Fibroblast of skin of right biceps (primary cell): ENCODE data around the gene CC2D2A.
A peak's percentile ranks its signal among the peaks of the same experiment; 100 is the strongest.
"Not testable (repeated sequence)": the region's sequence is repeated elsewhere in the genome, so short reads cannot be mapped to it uniquely, and the experiment has no call there.

Experiments used
- DNase-seq: peaks from one replicate; pipeline ENCODE4 v3.0.0-alpha.2; 2013

Gene CC2D2A

DNA sequence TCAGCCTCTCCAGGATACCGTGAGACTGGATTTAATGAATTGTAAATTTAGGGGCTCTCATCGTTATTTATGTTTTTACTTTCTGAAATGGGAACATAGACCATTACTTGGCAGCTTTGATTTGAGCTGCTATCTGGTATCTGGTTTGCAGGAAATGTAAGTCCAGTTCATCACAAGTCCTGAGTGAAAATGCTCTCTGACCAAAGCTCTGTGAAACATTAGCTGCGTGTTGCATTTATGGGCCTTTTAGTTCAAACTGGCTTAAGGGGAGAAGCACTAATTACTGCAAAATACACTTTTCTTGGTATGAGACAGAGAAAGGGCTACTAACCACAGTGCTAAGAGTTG lies 420 bp downstream of the CC2D2A start:
- no peak for DNase-seq

DNA sequence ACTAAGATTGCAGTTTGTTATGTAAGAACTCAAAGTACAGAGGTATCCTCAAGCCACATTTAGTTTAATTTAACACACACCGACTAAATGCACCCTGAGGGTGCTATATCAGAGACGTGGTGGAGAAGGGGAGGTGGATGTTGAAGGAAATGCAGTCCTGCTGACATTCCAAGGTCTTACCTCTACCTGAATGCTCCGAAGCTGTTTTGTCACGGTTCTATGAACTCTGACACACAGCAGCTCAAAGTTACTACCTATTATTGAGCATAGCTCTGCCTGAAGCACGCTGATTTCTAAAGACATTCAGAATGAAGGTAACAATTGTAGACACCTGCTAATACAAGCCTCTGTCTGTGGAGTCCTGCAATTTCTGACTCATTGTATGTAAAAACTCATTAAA lies 6.7 kb downstream of the CC2D2A start:
- DNase-seq: no peak

DNA sequence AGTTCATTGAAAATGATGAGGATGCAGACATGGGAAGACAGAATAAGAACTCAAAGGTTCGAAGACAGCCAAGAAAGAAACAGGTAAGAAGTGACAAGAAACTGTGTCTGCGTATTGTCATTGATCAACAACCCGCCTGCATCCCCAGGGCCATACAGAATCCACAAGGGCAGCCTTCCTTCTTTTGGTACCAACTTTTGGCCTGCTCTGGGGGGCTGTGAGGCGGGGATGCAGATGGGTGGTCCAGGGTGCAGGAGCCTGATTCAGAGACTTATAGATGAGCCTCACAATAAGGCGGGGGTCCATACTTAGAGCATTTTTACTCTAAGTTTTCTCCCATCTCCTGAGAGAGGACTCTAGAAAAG lies 9.0 kb downstream of the CC2D2A start:
- DNase-seq: no peak

DNA sequence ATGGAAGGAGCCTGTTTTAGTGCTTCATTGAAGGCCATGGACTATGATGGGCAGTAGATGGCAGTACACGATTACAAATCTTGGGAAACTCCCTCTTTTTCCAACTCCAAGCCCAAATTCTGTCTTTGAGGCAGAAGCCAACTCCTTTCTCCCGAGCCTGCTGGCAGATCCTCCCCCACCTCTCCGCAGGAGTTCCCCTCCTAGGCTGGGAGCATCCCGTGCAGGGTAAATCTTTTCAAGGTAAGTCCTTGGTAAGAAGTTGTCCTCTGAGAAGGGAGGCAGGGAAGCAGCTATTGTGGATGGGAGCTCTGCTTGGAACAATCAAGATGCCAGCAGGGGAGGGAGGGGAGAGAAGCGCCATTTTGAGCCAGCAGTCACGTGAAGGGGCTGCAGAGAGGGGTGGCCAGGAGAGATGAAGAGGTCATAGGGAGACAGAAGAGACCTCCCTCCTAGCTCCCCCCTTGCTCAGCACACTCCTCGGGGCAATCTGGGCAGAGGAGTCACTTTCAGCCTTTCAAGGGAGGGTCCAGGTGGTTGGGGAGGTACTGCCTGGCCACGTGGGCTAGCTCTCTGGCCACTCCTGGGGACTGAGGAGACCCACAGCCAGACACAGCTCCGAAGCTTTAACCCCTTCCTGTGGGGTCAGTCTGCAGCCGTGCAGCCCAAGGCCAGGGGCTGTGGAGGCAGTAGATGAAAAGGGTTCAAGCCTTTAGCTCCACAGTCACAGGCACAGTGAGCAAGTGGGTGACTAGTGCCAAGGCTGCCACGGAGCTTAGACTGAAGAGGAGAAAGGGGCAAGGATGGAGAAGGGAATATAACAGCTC lies 9.6 kb downstream of the CC2D2A start:
- DNase-seq: peak; percentile 87

DNA sequence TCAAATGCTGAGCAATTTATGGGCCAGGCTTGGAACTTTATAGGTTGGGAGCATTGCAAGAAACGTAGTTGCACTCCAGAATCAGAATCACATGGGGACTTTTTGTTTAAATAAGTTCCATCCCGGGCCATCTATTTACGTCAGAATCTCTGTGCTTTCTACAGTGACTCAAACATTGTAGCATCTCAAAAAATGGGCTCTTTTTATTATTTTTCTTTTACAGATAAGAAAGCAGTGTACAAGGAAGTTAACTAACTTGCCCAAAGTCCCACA lies 10.2 kb downstream of the CC2D2A start:
- DNase-seq: peak; percentile 42

DNA sequence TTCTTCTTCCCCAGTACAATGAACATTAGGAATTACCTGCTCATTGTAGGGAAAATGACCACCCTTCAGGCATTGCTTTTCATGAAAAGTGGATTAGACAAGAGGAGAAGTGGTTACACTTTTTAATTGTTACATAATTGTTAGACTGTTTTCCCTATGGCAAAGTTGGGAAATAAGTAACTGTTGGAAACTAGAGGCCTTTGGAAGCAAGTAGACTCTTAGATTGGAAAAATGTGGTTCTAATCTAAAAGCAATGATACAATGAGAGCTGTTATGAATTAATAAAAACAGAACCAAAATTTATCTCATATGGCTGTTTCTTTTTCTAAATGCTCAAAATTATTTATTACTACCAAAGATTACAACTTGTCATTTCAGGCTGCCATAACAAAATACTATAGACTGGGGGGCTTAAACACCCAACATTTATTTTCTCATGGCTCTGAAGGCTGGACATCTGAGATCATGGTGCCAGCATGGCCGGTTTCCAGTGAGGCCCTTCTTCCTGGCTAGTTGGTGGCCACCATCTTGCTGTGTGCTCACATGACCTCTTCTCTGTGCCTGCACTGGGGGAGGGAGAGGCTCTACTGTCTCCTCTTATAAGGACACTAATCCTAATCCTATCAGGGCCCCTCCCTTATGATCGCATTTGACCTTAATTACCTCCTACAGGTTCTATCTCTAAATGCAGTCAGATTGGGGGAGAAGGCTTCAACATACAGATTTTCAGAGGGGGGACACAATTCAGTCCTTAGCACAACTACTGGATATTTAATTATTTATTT lies 12.5 kb downstream of the CC2D2A start:
- DNase-seq: no peak

DNA sequence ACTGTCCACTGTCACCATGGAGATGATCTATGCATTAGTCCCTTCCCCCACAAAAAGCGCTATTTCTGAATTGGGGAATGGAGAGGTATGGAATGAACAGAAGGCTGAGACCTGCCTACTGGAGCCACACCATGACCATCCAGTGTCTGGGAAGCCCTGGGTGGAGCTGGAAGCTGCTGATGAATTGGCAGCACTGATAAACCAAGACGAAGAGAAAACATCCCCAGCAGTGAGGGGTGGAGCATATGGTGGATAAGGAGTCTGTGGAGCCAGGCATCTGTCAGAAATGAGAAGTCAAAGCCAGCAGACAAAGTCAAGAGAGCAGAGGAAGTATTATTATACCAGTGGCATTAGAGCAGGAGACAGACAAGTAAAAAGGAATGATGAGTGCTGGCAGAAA lies 13.2 kb downstream of the CC2D2A start:
- DNase-seq: no peak

DNA sequence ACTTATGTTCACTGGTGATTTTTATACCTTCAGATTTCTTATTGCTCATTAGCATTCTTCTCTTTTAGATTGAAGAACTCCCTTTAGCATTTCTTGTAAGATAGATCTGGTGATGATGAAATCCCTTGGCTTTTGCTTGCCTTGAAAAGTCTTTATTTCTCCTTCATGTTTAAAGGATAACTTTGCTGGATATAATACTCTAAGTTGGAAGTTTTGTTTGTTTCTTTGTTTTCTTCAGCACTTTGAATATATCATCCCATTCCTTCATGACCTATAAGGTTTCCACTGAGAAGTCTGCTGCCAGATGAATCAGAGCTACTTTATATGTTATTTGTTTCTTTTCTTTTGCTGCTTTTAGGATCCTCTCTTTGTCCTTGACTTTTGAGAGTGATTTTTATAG lies 18.5 kb downstream of the CC2D2A start:
- DNase-seq: no peak

DNA sequence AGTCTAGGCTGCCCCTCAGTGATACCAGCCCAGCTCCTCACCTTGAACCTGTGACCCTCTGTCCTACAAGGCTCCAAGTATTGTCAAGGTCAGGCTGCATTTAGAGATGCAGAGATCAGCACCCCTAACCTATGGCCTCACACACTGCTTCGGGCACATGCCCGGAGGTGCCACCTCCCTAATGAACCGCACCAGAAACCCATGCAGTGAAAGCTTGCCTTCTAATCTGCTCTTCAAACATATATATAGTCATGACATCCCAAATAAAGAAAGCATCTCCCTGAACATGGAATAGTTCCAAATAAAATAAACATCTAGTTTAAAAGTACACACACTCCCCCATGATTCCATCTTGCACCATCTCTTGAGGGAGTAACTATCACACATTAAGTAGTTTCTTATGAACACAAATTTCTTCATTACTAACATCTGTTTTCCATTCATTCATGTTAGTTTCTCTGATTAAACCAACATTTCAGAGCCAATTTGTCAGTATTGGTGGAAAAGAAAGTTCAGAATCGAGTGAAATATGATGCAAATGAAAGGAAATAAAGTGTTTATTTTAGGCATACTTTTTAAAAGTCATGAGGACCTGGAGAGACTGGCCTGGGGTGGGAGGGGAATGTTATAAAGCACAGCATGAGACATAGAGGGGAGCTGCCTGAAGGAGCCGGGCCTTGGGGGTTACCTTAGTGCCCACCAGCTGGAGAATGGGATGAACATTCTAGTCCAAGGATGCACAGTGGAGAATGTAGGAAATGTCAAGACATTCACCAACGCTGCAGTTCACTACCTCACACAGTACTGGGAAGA lies 19.2 kb downstream of the CC2D2A start:
- peak; percentile 80 for DNase-seq

DNA sequence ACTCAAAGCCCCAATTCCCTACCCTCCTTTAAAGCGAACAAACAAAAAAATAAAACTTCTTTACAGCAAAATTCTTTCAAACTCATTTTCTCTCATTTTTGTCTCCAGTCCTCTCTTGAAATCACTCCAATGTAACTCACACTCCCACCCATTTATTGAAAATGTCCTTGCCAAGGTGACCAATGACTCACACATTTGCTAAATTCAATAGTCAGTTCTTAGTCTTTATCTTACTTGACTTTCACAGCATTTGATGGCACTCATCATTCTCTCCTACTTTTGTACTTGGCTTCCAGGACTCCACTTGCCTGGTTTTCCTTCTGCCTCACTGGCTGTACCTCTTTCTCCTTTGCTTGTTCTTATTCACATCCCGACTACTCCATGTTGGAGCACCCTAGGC lies 19.9 kb downstream of the CC2D2A start:
- DNase-seq: no peak

DNA sequence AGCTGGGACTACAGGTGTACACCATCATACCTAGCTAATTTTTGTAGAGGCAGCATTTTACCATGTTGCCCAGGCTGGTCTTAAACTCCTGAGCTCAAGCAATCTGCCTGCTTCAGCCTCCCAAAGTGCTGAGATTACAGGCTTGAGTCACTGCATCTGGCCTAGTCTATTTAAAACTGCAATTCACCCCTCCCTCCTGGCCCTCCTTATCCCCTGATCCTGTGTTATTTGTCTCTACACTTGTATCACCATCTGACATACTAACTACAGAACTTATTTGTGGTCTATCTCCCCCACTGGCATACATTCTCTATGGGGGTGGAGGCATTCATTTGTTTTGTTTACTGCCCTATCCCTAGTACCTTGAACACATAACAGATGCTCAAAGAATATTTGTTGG lies 23.7 kb downstream of the CC2D2A start:
- no peak for DNase-seq

DNA sequence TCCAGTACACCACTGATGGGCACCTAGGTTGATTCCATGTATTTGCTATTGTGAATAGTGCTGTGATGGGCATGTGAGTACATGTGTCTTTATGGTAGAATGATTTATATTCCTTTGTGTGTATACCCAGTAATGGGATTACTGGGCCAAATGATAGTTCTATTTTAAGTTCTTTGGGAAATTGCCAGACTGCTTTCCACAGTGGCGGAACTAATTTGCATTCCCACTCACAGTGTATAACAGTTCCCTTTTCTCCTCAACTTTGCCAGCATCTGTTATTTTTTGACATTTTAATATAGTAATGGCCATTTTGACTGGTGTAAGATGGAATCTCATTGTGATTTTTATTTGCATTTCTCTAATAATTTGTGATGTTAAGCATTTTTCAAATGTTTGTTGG lies 25.9 kb downstream of the CC2D2A start:
- peak; percentile 22 for DNase-seq

DNA sequence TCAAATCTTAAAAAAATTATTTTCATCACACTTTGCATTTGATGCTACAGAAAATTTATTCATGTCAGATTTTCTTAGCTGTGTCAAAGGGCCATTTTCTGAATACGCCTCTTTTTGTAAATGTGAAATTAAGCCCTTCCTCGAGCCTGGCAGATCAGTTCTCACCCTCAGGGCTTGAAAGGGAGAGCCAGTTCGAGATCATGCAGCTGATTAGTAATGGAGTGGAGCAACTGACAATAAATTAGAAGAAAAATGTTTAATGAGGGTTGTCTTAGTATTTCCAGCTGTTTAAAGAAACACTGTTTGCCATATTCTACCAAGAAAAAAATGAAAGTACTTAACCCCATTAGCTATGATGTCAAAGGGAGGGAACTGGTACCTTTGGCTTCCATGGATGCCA lies 28.7 kb downstream of the CC2D2A start:
- DNase-seq: no peak

DNA sequence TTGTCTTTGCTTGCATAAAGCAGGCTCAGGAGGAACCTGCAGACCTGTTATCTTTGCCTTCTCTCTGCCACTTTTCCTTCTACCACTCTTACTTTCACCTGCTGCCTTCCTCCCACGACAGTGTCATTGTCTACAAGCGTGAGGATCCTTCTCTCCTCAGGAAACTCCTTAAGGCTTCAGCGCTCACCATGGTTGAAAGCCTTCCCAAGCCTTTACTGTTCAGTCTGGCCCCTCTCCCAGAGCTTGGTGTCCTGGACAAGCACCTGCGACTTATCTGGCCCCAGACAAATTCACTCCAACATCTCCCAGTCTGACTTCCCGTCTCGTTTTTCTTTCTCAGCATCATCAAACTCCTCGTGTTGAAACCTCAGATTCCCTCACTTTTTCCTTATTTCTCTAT lies 31.0 kb downstream of the CC2D2A start:
- no peak for DNase-seq

DNA sequence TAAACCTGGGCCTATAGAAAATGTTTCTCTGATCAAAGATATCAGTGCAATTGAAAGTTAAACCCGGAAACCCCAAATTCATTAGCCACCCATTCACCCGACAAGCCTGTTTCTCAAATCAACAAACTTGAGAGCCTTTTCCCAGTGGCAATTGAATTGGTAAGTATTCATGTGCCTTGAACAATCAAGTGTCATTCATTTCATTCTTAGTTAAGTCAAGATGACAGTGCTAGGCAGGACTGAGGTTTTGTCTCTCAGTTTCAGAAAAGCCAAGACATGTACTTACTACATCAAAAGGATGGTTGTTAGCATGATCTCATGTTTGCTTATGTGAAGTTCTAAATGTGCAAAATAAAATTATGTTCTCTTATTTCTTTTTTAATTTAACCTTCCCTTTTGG lies 32.3 kb downstream of the CC2D2A start:
- DNase-seq: no peak

DNA sequence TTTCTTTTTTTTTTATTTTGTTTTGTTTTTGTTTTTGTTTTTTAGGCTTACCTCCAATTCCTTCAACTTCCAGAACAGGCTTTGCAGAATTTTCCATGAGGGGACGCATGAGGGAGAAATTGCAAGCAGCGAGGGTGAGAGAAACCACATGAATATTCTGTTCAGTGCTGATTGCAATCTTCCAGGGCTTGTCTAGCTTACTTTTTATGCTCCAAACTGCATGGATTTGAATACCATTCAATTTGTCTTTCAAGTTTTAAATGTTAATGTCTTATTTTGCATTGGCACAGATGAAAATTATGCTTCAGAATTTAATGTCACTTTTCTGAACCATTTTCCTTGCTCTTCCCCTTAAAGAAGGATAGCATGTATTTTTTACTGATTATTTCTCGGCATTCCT lies 32.7 kb downstream of the CC2D2A start:
- no peak for DNase-seq

DNA sequence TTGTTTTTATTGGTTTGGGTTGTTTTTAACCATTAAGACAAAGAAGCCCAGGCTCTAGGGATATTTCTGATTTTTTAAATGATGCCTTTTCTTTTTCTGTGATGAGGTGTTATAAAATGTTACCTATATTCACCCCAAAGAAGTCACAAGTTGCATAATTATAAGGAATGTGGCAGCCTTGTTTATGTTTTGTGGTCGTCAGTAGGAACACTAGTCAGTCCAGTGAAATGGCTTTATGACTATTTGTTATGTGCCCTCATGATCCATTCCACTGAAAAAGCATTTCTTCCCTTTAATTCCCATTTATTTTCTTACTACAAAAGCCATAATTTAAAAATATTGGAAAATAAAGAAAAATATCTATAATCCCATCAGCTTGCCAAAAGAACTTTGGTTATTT lies 34.4 kb downstream of the CC2D2A start:
- no peak for DNase-seq

DNA sequence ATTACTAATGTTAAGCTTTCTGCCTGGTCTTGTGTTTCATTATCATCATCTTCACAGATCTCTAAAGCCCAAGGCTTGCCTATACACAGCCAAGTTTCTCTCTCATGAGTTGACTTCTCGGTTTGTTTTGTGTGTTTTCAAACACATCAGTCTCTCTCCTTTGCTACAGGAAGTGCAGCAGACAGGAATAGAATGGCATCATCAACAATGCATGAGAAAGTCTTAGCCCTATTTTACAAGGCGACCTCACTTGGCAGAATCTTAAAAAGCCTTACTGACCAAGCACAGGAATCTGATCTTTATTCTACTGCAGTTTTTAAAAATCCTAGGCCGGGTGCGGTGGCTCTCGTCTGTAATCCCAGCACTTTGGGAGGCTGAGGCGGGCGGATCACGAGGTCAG lies 36.8 kb downstream of the CC2D2A start:
- DNase-seq: peak; percentile 35

DNA sequence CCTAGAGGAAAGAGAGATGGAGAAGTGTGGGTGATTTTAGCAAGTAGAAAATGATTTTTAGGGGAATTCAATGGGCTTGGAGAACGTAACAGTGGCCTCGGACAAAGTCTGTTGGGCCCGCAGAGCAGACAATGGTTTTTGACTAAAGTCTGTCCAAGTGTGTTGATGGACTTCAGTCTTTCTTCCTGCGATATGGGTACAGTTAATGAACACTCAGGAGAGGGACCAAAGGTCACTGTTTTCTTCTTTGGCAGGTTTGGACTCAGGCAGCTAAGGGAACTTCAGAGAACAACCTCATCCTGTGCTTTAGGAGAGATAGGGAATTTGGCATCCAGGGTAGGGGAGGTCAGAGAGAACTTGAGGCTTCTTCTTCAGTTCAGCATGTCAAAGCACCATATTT lies 38.0 kb downstream of the CC2D2A start:
- DNase-seq: no peak

DNA sequence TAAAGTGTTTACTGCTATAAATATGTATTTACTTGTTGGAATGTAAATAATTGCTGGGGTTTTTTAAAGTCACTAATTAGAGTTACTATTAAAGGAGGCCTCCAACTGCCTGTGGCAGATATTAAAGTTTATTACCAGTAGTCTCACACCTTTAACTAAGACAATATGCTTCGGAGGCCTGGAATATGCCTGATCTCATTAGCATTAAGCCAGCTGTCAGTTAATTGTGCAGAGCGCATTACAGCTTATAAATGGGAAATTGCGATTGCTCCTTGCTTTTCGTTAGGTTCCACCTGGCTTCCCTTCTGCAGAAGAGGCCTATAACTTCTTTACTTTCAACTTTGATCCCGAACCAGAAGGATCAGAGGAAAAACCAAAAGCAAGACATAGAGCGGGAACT lies 41.3 kb downstream of the CC2D2A start:
- no peak for DNase-seq

DNA sequence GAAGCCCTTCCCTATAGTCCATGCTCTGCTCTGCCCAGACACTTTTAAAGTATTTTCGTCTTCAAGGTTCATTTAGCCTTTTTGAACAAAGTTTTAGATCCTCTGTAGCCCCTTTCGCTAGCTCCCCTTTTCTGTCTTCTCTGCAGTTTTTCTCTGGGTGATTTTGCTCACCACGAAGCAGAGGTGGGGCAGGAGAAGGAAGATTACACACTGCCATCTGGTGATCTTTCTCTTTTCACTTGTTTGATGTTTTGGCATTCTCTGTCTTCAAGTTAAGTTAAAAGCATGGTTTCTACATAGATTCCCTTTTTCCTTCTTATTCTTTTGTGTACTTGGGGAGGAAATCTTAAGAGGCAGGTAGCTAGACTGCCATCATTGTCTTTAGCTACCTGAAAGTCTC lies 43.9 kb downstream of the CC2D2A start:
- no peak for DNase-seq

DNA sequence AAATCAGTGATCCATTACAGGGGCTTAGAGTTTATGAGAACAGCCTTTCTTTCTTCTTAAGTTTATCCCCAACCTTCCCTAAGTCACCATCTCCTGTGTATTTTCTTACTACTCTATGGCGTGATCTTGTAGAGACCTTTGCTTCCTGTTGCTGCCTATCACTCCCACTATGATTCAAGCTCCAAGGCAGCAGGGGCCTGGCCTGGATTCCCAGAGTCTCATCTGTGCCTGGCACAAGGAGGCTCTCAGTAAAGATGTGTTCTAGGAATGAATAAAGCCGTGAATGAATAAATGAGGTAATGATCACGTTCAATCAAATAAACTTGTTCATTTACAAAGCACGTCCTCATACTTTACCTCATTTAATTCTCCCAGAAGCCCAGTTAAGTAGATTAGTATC lies 45.4 kb downstream of the CC2D2A start:
- no peak for DNase-seq

DNA sequence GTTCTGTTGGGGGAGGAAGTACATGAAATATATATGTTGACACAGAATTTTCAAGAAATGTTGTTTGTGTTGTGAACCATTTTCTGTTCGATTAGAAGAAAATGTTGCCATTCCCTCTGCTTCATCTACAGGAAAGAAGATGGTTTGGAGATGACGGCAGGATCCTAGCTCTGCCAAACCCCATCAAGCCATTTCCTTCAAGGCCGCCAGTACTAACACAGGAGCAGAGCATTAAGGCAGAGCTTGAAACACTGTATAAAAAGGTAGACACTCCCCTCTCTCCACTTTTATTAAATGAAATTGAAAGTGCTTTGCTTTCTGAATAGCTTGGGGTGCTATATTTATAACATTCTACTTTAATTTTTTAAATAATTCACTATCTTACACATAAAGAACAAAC lies 46.8 kb downstream of the CC2D2A start:
- DNase-seq: no peak

DNA sequence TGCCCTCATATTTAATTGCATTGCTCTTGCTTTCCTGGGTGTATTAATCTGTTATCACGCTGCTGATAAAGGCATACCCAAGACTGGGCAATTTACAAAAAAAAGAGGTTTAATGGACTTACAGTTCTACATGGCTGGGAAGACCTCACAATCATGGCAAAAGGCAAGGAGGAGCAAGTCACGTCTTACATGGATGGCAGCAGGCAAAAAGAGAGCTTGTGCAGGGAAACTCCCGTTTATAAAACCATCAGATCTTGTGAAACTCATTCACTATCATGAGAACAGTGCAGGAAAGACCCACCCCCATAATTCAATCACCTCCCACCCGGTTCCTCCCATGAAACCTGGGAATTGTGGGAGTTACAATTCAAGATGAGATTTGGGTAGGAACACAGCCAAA lies 48.0 kb downstream of the CC2D2A start:
- DNase-seq: not testable (repeated sequence)
